ES-I3 (cell line): Measurements from ENCODE around the gene BACE1.

Source experiments
- H3K36me3 ChIP-seq: 2 replicates; pipeline ENCODE4 v1.6.1; 2013; ENCODE audit warnings: mild to moderate bottlenecking, low read length, control low read depth, moderate library complexity; ENCODE audit not compliant: insufficient read depth
- H3K4me1 ChIP-seq: 2 replicates; pipeline ENCODE4 v1.6.1; 2013; ENCODE audit warnings: mild to moderate bottlenecking, control low read depth, low read length; ENCODE audit not compliant: insufficient read depth
- H3K9ac ChIP-seq: 2 replicates; pipeline ENCODE4 v1.6.1; 2013; ENCODE audit warnings: low read depth, mild to moderate bottlenecking, low read length, moderate library complexity
- H3K9me3 ChIP-seq: 2 replicates; pipeline ENCODE4 v1.6.1; 2013; ENCODE audit warnings: mild to moderate bottlenecking, low read length, moderate library complexity; ENCODE audit not compliant: control insufficient read depth, insufficient read depth

BACE1 gene

GRCh38 chr11:117319214-117319840 is 3.3 kb upstream of the BACE1 start:
- Histone ChIP-seq H3K9me3 (no peaks in the 10 kb centered on the region), H3K36me3 (no peaks in the 10 kb centered on the region), H3K4me1 (no peaks in the 10 kb centered on the region), H3K9ac (no peak overlapping the region)

DNA sequence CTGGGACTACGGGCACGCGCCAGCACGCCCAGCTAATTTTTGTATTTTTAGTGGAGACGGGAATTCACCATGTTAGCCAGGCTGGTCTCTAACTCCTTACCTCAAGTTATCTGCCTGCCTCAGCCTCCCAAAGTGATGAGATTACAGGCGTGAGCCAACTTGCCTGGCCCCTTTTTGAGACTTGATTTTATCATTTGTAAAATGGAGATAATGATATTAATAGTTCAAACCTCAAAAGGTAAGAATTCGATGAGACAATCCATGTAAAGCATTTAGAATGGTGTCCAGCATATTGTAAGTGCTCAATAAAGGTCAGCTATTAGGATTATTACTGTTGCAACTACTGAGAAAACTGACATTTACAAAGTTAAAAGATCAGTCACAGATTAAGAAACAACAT is 2.7 kb upstream of the BACE1 start:
- Histone ChIP-seq H3K36me3 (no peaks in the 10 kb centered on the region), H3K9ac (no peak overlapping the region), H3K9me3 (no peaks in the 10 kb centered on the region), H3K4me1 (no peaks in the 10 kb centered on the region)

- Histone ChIP-seq H3K36me3 (no peaks in the 10 kb centered on the region), H3K9ac (peak overlapping the region; percentile 84; the same call in 1 of the 2 replicates), H3K9me3 (no peaks in the 10 kb centered on the region), H3K4me1 (no peaks in the 10 kb centered on the region)
These were observed 515 bp downstream of the BACE1 start for GRCh38 chr11:117315285-117316196.

DNA sequence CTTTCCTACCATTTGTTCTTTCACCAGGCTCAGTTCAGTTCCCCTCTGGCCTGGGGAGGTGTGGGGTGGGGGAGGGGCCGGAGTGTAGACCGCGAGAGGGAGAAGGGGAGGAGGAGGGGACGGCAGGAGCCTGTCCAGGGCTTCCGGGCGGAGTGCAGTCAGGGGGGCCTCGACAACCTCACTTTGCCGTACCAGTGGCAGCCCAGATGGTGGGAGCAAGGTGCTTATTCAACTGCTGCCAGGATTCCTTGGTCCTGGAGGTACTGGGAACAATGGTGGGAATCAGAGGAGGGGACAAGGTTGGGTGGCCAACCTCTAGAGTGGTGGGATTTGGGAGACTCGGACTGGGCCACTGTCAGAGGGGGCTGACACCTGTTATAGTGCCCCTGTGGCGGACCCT is 1.2 kb downstream of the BACE1 start:
- H3K4me1 ChIP-seq, result no peaks in the 10 kb centered on the region
- H3K9me3 ChIP-seq, result no peaks in the 10 kb centered on the region
- H3K36me3 ChIP-seq, result no peaks in the 10 kb centered on the region
- H3K9ac ChIP-seq, result peak overlapping the region; percentile 84; the same call in 1 of the 2 replicates

GRCh38 chr11:117313828-117314768 is 2.0 kb downstream of the BACE1 start:
- H3K9me3 ChIP-seq, result no peaks in the 10 kb centered on the region
- H3K36me3 ChIP-seq, result no peaks in the 10 kb centered on the region
- H3K9ac ChIP-seq, result peak overlapping the region; percentile 84; the same call in 1 of the 2 replicates
- H3K4me1 ChIP-seq, result no peaks in the 10 kb centered on the region

DNA sequence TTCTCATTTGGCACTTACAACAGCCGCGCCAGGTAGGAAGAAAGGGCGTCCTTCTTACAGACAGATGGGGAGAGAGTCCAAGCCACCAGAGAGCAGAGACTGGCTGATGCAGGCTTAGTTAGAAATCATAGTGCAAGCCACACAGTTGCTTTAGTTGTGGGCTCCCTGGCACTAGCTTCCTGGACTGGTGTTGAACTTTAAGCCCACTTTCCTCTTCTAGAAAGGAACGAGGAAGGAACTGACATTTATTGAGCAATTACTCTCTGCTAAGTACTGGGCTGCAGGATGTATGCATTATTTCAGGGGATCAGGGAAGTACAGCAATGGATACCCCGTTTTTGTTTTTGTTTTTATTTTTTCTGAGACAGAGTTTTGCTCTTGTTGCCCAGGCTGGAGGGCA is 3.0 kb downstream of the BACE1 start:
- Histone ChIP-seq H3K36me3 (no peaks in the 10 kb centered on the region), H3K4me1 (no peaks in the 10 kb centered on the region), H3K9ac (no peak overlapping the region), H3K9me3 (no peaks in the 10 kb centered on the region)

DNA sequence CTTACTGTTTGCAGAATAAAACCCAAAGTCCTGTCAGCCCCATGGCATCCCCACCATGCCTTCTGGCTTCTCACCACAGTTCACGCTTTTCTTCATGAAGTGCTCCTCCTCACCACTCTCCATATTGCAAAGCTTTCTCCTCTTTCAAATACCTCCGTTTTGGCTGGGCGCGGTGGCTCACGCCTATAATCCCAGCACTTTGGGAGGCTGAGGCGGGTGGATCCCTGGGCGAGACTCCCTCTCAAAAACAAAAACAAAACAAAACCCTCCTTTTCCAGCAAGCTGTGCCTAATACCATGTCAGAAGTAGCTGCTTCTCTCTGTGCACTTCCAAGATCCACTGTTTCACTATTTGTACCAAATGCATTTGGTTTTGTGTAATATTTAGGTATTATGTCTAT is 6.7 kb downstream of the BACE1 start:
- peaks cover 9% of the 10 kb centered on the region for H3K4me1 ChIP-seq
- no peaks in the 10 kb centered on the region for H3K9me3 ChIP-seq
- H3K36me3 ChIP-seq, result no peaks in the 10 kb centered on the region
- H3K9ac ChIP-seq, result no peak overlapping the region

DNA sequence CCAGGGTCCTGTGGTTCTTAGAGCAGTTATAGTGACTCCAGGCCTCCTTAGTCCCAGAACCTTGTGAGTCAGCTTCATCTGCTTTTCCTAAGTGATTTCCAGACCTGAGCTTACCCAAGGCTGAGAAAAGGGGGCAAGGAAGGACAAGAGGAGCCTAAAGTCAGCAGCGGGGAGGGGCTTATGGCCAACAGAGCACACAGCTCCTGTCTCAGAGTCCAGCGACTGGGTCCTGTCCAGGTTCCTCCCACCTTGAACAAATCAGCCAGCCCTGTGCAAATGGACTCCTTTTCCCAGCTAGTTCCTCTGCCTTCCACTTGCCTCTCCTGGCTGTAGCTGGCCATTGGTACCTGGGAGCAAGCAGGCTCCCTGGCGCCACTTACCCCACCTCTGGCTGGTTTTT is 10.9 kb downstream of the BACE1 start:
- H3K9ac ChIP-seq, result no peak overlapping the region
- H3K36me3 ChIP-seq, result no peaks in the 10 kb centered on the region
- no peaks in the 10 kb centered on the region for H3K9me3 ChIP-seq
- H3K4me1 ChIP-seq, result peaks cover 31% of the 10 kb centered on the region

DNA sequence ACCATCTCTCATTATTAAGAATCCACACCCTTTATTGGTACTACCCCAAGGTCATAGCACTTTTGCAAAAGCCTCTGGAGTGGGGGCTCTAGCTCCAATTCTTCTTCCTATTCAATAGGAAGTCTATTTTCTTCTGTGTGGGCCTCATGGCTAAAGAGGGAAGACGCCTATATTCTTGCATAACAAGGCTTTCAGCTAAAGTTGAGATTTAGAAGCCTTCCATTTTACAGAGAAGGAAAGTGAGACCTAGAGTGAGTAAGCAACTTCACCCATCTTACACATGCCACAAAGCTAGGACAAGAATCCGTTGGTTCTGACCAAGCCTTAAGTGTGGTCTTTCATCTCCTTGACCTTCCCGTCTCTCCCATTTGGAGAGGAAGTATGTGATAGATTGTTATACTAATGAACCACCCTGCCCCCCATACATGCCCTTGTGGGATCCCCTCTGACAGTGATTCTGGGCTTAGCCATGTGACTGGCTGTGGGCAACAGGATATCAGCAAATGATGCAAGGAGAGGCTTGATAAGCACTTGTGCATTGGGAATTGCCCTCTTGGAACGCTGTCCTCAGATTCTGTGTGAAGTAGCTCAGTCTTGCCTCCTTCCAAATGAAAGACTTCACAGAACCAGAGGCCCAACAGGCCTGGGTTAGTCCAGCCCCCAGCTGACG is 12.3 kb downstream of the BACE1 start:
- Histone ChIP-seq H3K9ac (no peak overlapping the region), H3K4me1 (peaks cover 44% of the 10 kb centered on the region), H3K36me3 (no peaks in the 10 kb centered on the region), H3K9me3 (no peaks in the 10 kb centered on the region)

GRCh38 chr11:117303101-117303500 is 13.0 kb downstream of the BACE1 start:
- Histone ChIP-seq H3K9me3 (no peaks in the 10 kb centered on the region), H3K36me3 (no peaks in the 10 kb centered on the region), H3K4me1 (peaks cover 44% of the 10 kb centered on the region), H3K9ac (no peak overlapping the region)

- H3K9me3 ChIP-seq, result no peaks in the 10 kb centered on the region
- no peaks in the 10 kb centered on the region for H3K36me3 ChIP-seq
- no peak overlapping the region for H3K9ac ChIP-seq
- peaks cover 44% of the 10 kb centered on the region for H3K4me1 ChIP-seq
These were observed 13.8 kb downstream of the BACE1 start for GRCh38 chr11:117302228-117302627.

DNA sequence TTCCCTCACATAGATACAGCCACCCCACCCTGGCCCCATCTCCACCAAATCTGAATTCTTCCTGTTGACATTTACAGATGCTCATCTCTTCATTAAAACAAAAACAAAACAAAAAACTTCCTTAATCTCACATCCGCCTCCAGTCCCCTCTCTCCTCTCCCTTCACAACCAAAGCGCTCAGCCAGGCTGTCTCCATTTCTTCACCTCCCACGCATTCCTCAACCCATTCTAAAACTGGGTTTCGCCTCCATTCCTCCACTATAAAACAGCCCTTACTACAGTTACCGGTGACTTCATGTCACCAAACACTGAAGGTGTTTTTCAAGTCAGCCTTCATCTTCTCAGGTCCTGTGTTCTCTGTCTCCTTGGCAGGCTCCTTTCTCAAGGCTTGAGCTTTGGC is 15.3 kb downstream of the BACE1 start:
- no peaks in the 10 kb centered on the region for H3K36me3 ChIP-seq
- no peaks in the 10 kb centered on the region for H3K9me3 ChIP-seq
- peak overlapping the region; percentile 34; the same call in 1 of the 2 replicates for H3K9ac ChIP-seq
- peaks cover 44% of the 10 kb centered on the region for H3K4me1 ChIP-seq

- Histone ChIP-seq H3K9me3 (no peaks in the 10 kb centered on the region), H3K9ac (peak overlapping the region; percentile 34; the same call in 1 of the 2 replicates), H3K4me1 (peaks cover 44% of the 10 kb centered on the region), H3K36me3 (no peaks in the 10 kb centered on the region)
These were observed 15.8 kb downstream of the BACE1 start for GRCh38 chr11:117300283-117300663.
